Dermis blood vessel endothelial cell (primary cell): Measurements from ENCODE around the gene URGCP. TPM values are rescaled to one million over a fixed set of nuclear protein-coding genes. Genes with fewer than 3 reads are reported as not detected.

ENCODE experiments used
- DNase-seq: peaks from one replicate; pipeline ENCODE4 v3.0.0; 2010
- total RNA-seq: library from RNA; depleted of rRNA; stranded (reverse); fragments of >200 nt; gene quantifications from 2 replicates; pipeline ENCODE4 v1.2.3, GENCODE V29; 2014

The URGCP gene, protein sequence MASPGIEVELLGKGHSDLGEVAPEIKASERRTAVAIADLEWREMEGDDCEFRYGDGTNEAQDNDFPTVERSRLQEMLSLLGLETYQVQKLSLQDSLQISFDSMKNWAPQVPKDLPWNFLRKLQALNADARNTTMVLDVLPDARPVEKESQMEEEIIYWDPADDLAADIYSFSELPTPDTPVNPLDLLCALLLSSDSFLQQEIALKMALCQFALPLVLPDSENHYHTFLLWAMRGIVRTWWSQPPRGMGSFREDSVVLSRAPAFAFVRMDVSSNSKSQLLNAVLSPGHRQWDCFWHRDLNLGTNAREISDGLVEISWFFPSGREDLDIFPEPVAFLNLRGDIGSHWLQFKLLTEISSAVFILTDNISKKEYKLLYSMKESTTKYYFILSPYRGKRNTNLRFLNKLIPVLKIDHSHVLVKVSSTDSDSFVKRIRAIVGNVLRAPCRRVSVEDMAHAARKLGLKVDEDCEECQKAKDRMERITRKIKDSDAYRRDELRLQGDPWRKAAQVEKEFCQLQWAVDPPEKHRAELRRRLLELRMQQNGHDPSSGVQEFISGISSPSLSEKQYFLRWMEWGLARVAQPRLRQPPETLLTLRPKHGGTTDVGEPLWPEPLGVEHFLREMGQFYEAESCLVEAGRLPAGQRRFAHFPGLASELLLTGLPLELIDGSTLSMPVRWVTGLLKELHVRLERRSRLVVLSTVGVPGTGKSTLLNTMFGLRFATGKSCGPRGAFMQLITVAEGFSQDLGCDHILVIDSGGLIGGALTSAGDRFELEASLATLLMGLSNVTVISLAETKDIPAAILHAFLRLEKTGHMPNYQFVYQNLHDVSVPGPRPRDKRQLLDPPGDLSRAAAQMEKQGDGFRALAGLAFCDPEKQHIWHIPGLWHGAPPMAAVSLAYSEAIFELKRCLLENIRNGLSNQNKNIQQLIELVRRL
- 27.5 and 34.2 TPM in 2 replicates for total RNA-seq

DNA sequence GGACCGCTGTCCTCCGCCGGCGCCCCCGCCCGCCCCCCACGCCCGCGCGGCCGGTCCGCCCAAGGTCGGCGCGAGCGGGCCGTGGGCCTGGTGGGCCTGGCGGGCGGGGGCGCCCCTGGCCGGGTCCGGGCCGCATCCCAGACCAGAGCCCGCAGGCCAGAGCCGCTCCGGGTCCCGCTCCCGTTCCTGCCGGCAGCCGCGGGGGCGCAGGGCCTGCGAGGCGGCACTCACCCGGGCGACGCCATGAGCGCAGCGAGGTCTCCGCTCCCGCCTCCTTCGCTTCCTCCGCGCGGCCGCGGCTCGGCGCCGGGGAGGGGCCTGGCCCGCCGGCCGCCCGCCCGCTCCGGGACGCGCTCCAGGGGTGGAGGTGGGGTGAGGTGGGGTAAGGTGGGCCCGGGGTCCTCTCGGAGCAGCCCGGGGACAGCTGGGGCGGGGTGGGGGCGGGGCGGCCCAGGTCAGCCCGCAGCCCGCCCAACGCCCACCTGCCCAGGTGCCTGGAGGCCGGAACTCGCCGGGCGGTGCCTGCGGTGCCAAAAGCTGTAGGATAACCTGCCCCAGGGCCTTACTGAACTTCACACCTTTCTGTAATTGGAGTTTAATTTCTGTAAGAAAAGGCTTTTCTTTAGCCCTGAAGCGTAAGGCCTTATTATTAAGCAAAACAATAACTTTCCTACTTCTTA lies at the start of gene URGCP:
Gene URGCP, minus strand, starts transcription at position 266 of the 680 bp plus-strand sequence. Its CDS starts 21 bp downstream, at position 245.
- peak; percentile 56 for DNase-seq

DNA sequence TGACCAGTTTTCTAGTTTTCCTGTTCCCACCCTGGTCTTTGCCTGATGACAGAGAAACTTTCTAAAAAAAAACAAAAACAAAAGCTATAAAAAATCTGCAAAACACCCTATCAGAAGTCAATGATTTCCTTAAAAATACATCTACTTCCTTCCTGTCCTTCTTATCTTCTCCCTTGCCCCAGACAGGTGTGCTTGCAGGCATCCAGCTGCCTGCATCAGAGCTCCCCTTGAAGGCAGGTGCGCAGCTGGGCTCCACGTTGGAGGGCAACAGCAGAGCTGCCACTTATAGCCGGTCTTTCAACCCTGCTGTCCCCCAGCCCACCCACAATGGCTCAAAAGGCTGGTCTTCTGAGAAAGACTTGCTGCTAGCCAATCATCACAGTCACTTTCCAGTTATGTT lies 49.6 kb upstream of the URGCP start:
- no peak for DNase-seq

DNA sequence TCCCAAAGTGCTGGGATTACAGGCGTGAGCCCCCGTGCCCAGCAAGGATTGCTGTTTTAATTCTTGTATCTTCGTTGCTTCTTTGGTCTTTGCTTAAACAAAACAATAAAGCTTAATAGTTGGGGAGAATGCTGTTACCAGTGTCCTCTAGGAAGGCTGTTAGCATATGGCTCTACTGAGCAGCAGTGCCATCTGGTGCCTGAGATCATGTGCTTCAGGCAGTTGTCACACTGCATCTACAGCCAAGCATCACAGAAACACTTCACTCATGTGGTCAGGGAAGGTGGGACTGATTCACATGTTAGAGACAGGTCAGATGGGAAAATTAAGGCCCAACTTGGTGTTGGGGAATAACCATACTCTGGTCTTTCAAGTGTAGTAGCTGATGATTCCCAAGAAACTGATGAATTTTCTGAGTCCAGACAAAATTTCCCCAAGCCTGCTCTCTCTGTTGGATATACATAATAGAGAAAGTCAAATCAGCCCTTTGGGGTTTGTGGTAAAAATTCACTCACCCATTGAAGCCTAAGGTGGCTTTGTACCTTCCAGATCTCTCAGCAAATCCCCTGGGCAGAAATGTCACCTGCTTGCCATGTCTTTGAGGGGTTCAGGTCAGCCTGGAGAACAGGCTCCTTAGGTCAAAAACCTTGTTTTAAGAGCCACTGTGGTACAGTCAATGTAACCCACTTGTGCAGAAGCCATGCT lies 48.3 kb upstream of the URGCP start:
- DNase-seq: peak; percentile 74

DNA sequence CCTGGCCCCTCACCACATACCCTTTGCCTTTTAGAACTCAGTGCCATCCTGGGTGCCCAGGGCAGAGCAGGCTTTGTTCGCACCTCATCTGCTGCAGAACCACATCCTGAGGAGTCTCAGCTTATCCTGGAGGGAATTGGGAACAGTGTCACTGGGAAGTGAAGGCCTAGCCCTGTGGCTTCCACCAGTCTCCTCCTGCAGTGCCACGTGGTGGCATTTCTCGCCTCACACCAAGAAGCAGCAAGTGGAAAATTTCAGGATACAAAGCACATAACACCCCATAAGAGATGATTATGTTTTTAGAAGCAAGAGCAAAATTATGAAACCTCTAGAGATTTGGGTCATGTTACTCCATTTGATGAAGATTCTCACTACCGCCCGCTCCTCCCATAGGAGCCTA lies 46.7 kb upstream of the URGCP start:
- DNase-seq: no peak

DNA sequence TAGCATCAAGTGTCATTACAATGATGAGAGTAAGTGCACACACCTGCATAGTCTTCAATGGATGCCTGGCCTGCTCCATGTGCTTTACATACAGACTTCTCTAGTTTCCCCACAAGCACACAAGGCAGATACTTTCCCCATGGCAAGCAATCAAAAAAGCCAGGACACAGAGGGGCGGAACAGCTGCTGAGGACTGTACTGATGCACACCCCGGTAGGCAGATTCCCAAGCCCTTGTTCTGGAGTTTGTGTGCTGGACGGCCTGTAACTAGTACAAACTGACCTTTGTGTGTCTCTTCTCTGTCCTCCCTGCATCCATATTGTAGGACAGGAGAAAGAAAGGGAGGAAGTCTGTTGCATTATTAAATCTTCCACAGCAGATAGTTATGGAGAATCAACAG lies 45.6 kb upstream of the URGCP start:
- DNase-seq: no peak

DNA sequence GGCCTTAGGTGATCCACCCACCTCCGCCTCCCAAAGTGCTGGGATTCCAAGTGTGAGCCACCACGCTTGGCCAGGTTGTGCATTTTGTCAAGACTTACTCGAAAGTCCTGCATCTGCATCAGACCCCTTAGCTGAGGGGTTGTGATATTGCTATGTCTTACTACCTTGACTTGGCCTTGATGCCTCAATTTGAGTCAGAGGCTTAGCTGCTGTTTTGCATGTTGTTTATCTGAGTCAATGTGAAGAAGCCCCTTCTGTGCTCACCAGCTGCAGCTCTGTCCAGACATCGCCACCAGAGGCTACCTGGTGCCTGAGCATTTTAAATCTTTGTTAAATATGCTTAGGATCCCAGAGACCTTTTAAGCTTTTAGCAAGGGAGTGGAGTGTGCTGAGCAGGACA lies 37.9 kb upstream of the URGCP start:
- DNase-seq: no peak

DNA sequence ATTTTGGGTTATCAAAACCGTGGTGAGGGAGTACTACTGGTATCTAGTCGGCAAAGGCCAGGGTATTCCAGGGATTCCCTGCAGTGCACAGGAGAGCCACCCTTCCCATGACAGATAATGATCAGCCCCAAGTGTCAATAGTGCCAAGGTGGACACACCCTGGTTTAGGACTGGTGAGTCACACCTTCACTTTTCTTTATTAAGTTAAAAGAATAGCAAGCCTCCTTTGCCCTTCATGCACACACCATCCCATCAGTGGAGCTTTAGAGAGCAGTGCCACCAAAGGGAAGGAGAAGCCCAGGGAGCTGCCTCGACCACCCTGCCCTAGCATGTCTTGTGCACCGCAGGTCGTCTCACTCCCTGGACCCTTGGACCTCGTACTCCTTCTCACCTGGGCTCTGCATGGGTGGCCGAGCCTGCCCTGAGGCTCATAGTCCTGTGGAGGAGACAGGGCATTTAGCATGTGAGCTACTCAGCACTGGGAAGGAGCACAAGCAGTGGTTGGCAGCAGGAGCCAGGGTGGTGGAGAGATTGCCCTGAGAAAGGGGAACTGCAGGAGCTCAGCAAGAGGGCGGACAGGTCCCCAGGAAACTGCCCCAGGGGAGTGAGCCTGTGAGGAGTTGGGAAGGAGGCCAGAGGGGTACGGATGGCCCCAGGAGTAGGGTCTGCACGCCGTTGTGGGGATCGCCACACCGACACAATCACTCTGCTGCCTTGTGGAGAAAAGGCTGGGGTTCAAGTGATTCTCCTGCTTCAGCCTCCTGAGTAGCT lies 37.2 kb upstream of the URGCP start:
- DNase-seq: no peak

DNA sequence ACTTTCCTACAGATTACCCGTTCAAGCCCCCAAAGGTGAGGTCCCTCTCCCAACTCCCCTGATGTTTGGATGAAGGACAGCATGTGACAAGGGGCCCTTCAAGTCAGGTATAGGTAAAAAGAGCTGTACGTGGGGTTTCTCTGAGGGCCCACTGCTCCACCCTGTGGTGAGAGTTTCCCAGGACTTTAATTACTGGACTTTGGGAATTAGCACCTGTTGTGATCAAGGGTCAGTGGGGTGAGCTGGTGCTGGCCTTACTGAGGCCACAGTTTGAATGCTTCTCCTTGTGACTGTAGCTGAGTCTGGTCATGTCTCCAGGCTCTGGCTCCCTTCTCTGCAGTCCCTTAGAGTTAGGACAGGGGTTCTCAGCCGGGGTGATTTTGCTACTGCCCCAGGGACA lies 36.6 kb upstream of the URGCP start:
- DNase-seq: peak; percentile 15

DNA sequence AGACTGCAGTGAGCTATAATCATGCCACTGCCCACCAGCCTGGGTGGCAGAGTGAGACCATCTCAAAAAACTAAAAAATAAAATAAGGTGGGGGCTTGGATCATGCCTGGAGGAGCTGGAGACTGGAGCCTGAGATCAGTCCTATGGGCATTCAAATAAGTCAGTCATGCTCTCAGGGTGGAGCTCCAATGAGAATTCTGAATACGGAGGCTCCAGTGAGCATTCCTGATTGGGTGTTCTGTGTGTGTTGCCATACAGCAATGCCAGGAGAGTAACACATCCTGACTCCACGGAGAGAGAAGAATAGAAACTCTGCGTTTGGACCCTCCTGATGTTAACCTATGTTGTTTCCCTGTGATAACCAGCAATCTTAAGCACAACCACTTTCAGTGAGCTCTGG lies 35.9 kb upstream of the URGCP start:
- no peak for DNase-seq

DNA sequence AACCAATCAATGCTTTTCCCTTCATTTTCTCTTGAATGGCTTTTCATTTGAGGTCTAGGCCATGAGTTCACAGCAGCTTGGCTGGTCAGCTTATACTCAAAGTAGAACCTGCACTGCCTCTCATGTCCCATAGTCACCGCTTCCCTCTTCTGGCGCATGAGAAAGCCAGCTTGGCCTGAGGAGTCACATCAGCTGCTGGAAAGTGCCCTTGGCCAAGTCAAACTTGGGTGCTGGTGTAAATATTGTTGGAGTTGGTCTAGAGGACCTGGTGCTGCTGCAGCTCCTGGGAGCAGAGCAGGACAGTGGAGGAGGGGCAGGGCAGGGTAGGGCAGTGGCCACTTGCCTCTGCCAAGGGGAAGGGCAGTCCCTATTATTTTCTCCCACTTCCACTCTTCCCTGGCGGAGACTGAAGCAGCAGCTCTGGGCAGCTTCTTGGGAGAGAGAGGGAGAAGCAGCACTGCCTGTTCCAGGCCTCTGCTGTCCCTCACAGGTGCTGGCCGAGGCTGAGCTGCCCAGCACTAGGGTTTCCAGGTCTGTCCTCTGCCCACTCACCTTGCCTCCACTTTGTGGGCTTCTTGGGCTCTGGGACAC lies 32.6 kb upstream of the URGCP start:
- DNase-seq: no peak

DNA sequence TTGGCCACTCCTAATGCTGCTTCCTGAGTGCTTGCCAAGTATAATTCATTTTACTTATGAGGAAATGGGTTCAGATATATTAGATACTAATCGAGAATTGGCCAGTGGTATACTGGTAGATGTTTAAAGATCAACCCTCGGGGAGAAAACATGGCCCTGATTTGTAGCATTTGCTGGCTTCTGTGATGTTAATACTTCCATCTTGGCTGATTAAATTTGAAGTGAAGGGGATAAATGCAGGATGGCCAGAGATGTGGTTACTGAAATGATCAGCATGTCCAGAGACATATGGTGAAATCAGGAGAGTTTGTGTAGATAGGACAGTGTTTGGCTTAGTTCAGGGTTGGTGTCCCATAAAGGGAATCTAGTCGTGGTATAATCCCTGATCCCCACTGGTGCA lies 31.0 kb upstream of the URGCP start:
- DNase-seq: peak; percentile 28

DNA sequence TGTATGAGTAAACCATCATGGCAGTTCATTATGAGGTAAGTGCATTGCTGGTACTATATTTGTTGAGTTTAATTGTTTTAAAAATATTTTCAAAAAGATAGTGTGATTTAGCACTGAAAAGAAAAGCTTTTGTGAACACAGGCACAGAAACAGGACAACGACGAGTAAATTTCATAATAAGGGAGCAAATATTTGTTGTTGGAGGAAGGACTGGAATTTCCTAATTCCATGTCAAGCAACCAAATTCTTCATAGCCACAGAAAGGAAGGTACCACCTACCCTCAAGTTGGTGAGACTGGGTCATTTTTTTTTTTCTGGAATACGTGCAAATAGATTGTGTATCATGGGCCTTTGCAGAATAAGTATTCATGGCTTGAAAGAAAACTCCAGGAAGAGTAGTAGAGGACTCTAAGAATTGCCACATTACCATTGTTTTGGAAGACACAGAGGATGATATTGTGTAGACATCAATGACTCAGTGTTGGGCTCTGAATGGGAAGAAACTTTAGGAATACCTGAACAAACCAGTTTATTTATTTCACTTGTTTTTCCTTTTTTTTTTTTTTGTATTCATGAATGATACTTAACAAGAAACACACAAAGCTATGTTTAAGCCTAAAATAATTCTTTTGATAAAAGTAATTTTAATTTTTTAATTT lies 27.6 kb upstream of the URGCP start:
- DNase-seq: no peak

DNA sequence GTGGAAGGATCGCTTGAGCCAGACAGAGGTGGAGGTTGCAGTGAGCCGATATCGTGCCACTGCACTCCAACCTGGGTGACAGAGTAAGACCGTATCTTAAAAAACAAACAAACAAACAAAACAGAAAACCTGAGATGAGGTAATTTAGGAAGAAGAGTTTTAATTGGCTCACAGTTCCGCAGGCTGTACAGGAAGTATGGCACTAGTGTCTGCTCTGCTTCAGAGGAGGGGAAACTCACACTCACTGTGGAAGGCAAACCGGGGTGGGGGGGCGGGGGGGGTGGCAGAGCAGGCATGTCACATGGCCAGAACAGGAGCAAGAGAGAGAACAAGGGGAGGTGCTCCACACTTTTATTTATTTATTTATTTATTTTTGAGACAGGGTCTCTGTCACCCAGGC lies 24.9 kb upstream of the URGCP start:
- DNase-seq: no peak

DNA sequence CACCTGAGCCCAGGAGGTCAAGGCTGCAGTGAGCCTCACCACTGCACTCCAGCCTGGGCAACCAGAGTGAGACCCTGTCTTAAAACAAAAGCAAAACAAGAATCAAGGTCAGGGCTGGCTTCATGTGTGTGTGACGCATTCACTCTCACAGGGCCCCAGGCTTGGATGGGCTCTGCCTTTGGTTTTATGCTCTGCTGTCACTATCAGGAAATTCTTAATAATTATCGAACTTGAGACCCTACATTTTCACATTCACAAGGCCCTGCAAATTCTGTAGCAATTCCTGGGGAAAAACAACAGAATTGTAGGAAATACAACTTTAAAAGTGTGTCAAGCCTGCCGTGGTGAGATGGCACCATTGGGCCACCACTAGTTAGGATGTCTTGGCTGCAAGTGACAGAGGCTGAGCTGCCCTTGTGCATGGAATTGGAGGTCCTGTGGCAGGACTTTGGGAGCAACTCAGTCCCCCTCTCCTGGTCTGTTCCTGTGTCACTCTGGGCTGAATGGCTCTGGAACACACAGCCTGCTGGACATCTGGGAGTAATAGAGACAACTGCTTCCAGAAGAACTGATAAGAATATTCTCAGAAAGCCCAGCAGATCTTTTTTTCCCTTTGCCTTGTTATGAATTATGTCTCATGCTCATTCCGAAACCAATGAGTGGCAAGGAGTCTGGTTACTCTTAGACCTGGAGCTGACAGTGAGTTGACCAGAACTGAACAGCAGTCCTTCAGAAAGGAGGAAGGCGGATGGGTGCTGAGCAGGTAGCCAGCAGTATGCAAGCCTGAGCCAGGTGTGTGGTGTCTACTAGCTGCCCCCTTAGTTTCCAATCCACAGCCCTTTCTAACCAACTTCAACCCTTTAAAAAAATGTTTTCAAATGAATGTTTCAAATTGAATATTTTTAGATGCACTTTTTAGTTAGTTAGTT lies 23.4 kb upstream of the URGCP start:
- DNase-seq: no peak

DNA sequence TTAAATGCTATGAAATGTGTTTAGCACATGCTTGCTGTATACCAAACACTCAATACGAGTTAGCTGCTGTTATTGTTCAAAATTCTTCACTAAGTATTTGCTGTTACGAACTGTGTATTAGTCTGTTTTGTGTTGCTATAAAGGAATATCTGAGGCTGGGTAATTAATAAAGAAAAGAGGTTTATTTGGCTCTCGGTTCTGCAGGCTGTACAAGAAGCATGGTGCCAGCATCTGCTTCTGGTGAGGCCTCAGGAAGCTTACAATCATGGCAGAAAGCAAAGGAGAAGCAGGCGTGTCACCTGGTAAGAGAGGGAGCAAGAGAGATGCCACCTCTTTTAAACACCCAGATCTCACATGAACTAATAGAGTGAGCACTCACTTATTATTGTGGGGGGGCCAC lies 21.4 kb upstream of the URGCP start:
- DNase-seq: no peak

DNA sequence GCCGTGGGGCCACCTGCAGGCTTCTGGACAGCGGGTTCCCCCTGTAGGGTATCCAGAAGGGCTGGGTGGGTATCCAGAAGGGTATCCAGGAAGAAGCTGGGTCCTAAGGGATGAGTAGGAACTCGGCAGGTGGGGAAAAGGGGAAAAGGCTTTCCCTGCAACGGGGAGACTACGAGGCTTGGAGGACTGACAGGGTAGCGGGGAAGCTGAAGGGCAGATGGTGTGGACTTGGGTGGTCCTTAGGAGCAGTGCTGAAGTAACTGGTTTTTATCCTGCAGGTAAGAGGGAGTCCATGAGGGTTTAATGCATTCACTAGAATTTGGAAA lies 20.4 kb upstream of the URGCP start:
- DNase-seq: no peak

DNA sequence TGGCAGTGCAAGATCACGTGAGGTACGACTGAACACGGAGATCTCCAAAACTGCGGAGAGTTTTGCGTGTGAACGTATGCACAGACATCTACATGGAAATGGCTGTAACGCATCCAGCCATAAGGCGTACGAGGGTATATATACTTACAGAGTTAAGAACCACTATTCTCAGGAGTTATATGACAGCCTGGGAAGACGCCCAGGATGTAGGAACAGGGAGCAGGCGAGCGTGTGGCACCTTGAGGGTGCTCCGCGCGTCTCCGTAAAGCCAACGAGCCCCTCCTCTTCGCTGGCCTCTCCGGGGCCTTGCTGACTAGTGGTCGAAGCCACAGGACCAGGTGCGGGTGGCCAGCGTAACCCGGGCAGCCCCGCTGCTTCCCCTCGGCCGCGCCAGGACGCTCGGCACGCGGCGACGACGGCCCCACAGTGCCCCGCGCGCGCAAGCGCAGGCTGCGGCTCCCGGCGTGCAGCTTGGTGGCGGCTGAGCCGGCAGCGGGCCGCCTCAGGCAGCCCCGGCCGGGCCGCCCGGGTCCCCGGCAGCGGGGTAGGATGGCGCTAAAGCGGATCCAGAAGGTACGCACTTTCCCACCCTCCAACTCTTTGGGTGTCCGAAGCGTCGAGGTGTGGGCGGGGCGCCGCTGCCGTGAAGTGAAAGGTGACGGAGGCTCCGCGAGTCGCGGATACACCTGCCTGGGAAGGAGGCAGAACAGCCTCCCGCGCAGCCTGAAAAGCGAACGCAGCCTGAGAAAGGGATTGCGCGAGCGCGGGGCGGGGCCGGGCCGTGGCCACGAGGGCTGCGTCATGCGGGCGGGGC lies 19.8 kb upstream of the URGCP start, which contains the start of gene UBE2D4:
Gene UBE2D4, plus strand, starts transcription at position 453 of the 814 bp plus-strand sequence. Its CDS starts 97 bp downstream, at position 550.
- peak; percentile 83 for DNase-seq

DNA sequence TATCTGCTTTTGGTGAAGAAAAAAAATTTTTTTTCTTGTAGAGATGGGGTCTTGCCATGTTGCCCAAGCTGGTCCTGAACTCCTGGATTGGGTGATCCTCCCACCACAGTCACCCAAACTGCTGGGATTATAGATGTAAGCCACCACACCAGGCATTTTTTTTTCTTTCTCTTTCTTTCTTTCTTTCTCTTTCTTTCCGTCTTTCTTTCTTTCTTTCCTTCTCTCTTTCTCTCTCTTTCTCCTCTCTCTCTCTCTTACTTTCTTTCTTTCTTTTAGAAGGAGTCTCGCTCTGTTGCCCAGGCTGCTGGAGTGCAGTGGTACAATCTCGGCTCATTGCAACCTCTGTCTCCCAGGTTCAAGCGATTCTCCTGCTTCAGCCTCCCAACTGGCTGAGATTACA lies 16.3 kb upstream of the URGCP start:
- no peak for DNase-seq

DNA sequence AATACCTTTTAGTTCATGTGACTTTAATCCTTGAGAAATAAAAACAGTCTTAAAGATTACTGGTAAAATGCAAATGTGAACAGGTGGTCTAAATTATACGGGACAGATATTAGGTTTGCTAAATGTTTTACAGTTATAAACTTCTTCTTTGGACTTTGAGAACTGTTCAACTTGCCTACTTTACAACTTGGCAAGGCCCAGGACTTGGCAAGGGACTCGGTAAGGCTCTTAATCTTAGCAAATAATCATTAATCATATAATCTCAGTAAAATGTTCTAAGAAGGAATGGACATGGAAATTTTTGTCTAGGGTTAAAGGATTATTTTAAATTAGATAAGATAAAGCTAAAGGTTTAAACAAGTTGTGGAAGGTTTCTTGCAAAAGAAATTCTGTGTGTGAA lies 15.0 kb upstream of the URGCP start:
- no peak for DNase-seq
